Esophagus muscularis mucosa (tissue), 4 donors: ENCODE measurements around the gene ATIC. TPM values are rescaled to one million over a fixed set of nuclear protein-coding genes. Genes with fewer than 3 reads are reported as not detected.

Experiments
- DNase-seq: peaks from one replicate; pipeline ENCODE4 v3.0.0-alpha.2; 2017; ENCODE audit errors: extremely low spot score
- H3K27ac ChIP-seq, 4 donors: fragments of 200-600 bp; sonication (generic); replicated peaks in 1 of 4; 1 replicate in 3 of 4; 2 replicates in 1 of 4; pipeline ENCODE4 v1.5.1; 2016 to 2019; ENCODE audit warnings: mild to moderate bottlenecking in 1 of 4
- H3K27me3 ChIP-seq, 4 donors: fragments of 200-600 bp; sonication (generic); one replicate each; pipeline versions ENCODE4 v1.5.1 to v1.6.0; 2016 to 2019
- H3K36me3 ChIP-seq, 4 donors: fragments of 200-600 bp; sonication (generic); one replicate each; pipeline ENCODE4 v1.5.1; 2016 to 2019
- H3K4me1 ChIP-seq, 4 donors: fragments of 200-600 bp; sonication (generic); one replicate each; pipeline ENCODE4 v1.5.1; 2016 to 2019
- H3K4me3 ChIP-seq, 4 donors: fragments of 200-600 bp; sonication (generic); 1 replicate in 2 of 4; 2 replicates in 2 of 4; pipeline ENCODE4 v1.5.1; 2016 to 2019; ENCODE audit warnings: mild to moderate bottlenecking in 4 of 4, moderate library complexity in 1 of 4
- H3K9me3 ChIP-seq, 4 donors: fragments of 200-600 bp; sonication (generic); 1 replicate in 3 of 4; 2 replicates in 1 of 4; pipeline ENCODE4 v1.5.1; 2016 to 2019
- EP300 ChIP-seq: sonication (generic); formaldehyde crosslinking; IDR thresholded peaks from one replicate; pipeline ENCODE4 v1.6.1; 2017; ENCODE audit warnings: antibody characterized with exemption
- POLR2A ChIP-seq: fragments of 450-650 bp; IDR thresholded peaks from one replicate; pipeline ENCODE4 v1.6.1; 2017; ENCODE audit warnings: antibody characterized with exemption, moderate library complexity, mild to moderate bottlenecking, low read depth
- POLR2AphosphoS5 ChIP-seq, 2 donors: sonication (generic); formaldehyde crosslinking; IDR thresholded peaks; one replicate each; pipeline ENCODE4 v1.6.1; 2017; ENCODE audit warnings: antibody characterized with exemption in 2 of 2
- WGBS: methylation state at CpG from one replicate; pipeline ENCODE4 v1.1.5; 2018; 5-methylcytosine and 5-hydroxymethylcytosine counted together
- intact Hi-C: fragments of 100-400 bp; cut with DNase I; formaldehyde crosslinking; loops from one replicate; pipeline ENCODE4 v1.15.1; 2023
- total RNA-seq, 4 donors: library from RNA; depleted of rRNA; stranded (reverse); fragments of >200 nt; gene quantifications; one replicate each; pipeline versions ENCODE4 v1.1.0 to v1.2.1, GENCODE V29; 2016
- TF ChIP-seq, protein P1 (sequence below), 3 experiments: fragments of 200-600 bp in 2 of 3; fragments of 450-650 bp in 1 of 3; sonication (generic) in 2 of 3; IDR thresholded peaks; one replicate each; pipeline ENCODE4 v1.5.1; 2017 to 2019; ENCODE audit warnings: antibody characterized with exemption in 3 of 3, mild to moderate bottlenecking in 2 of 3, moderate library complexity in 1 of 3

ATIC gene
- total RNA-seq, 4 donors from 2014 or later, result 29.1 to 50.8 (median 34.4) TPM

DNA sequence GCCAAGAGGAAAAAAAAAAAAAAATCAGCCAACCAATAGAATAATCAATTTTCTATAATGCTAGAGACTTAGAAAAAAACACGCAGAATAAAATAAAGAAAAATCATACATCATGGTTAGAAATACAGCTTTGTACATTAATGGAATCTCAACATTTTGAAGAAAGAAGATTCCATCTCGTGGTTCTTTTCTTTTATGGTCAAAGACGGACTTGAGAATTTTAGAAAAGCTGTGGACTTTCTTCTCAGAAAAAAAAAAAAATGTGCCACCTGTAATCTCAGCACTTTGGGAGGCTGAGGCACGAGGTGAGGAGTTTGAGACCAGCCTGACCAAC, 41.8 kb upstream of the ATIC start:
- Histone ChIP-seq H3K36me3 (no peaks in the 10 kb centered on the region), H3K4me3 (no peak overlapping the region), H3K27ac (no peak overlapping the region), H3K27me3 (no peaks in the 10 kb centered on the region), H3K9me3 (no peaks in the 10 kb centered on the region), H3K4me1 (peaks cover 0 to 4% (median 0%) of the 10 kb centered on the region in 4 donors)
- TF ChIP-seq EP300, result no peak
- no peak for TF ChIP-seq POLR2A
- TF ChIP-seq, protein P1, sequence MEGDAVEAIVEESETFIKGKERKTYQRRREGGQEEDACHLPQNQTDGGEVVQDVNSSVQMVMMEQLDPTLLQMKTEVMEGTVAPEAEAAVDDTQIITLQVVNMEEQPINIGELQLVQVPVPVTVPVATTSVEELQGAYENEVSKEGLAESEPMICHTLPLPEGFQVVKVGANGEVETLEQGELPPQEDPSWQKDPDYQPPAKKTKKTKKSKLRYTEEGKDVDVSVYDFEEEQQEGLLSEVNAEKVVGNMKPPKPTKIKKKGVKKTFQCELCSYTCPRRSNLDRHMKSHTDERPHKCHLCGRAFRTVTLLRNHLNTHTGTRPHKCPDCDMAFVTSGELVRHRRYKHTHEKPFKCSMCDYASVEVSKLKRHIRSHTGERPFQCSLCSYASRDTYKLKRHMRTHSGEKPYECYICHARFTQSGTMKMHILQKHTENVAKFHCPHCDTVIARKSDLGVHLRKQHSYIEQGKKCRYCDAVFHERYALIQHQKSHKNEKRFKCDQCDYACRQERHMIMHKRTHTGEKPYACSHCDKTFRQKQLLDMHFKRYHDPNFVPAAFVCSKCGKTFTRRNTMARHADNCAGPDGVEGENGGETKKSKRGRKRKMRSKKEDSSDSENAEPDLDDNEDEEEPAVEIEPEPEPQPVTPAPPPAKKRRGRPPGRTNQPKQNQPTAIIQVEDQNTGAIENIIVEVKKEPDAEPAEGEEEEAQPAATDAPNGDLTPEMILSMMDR (IDR thresholded peaks at IDR 0.05), result no peak
- TF ChIP-seq POLR2AphosphoS5 (IDR thresholded peaks at IDR 0.05), result no peak
- 66% methylated on average over 4 of the region's 4 CpGs for WGBS
- no peak for DNase-seq
- intact Hi-C loops, result no loop called here

- no peaks in the 10 kb centered on the region for H3K36me3 ChIP-seq
- no peak for TF ChIP-seq POLR2A
- TF ChIP-seq EP300, result no peak
- TF ChIP-seq POLR2AphosphoS5 (IDR thresholded peaks at IDR 0.05), result no peak
- TF ChIP-seq, protein P1 (IDR thresholded peaks at IDR 0.05), result no peak
- DNase-seq, result no peak
- H3K9me3 ChIP-seq, result no peaks in the 10 kb centered on the region
- no peaks in the 10 kb centered on the region for H3K27me3 ChIP-seq
- intact Hi-C loops, result no loop called here
- peaks cover 0 to 4% (median 0%) of the 10 kb centered on the region in 4 donors for H3K4me1 ChIP-seq
- H3K4me3 ChIP-seq, result no peak overlapping the region
- no peak overlapping the region for H3K27ac ChIP-seq
- 97% methylated on average over 2 of the region's 2 CpGs for WGBS
These were observed 40.4 kb upstream of the ATIC start for GRCh38 chr2:215271446-215271845.

- no peak overlapping the region for H3K27ac ChIP-seq
- 83% methylated on average over 3 of the region's 3 CpGs for WGBS
- no peaks in the 10 kb centered on the region for H3K9me3 ChIP-seq
- DNase-seq, result no peak
- TF ChIP-seq POLR2A, result no peak
- TF ChIP-seq, protein P1 (IDR thresholded peaks at IDR 0.05), result no peak
- intact Hi-C loops, result no loop called here
- H3K27me3 ChIP-seq, result no peaks in the 10 kb centered on the region
- H3K36me3 ChIP-seq, result no peaks in the 10 kb centered on the region
- H3K4me3 ChIP-seq, result no peak overlapping the region
- H3K4me1 ChIP-seq, result peaks cover 0 to 4% (median 0%) of the 10 kb centered on the region in 4 donors
These were observed 38.9 kb upstream of the ATIC start for GRCh38 chr2:215272918-215273317.

DNA sequence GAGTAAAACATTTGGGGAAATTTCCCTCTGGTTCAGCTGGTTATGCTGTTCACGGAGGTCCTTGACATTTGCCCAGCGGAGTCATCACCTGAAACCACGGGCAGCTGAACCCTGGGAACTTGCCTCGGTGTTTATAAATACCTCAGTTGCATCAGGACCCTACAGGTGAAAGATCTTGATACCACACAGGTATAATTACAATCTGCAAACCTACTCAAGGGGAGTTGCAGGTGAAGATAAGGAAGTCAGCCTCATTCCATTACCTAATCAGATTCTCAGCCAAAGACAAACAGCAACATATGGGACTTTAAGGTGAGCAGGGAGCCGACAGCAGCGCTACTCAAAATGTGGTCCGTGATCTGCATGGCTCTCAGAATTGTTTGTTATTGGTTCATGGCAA, 37.0 kb upstream of the ATIC start:
- no peaks in the 10 kb centered on the region for H3K27me3 ChIP-seq
- no peaks in the 10 kb centered on the region for H3K9me3 ChIP-seq
- intact Hi-C loops, result no loop called here
- H3K36me3 ChIP-seq, result no peaks in the 10 kb centered on the region
- 76% methylated on average over 7 of the region's 7 CpGs for WGBS
- TF ChIP-seq, protein P1 (IDR thresholded peaks at IDR 0.05), result no peak
- TF ChIP-seq POLR2AphosphoS5 (IDR thresholded peaks at IDR 0.05), result no peak
- TF ChIP-seq POLR2A, result no peak
- TF ChIP-seq EP300, result no peak
- no peaks in the 10 kb centered on the region for H3K4me1 ChIP-seq
- H3K4me3 ChIP-seq, result no peak overlapping the region
- no peak overlapping the region for H3K27ac ChIP-seq
- DNase-seq, result no peak

GRCh38 chr2:215275824-215276223, 36.0 kb upstream of the ATIC start:
- no peaks in the 10 kb centered on the region for H3K9me3 ChIP-seq
- intact Hi-C loops, result no loop called here
- no peaks in the 10 kb centered on the region for H3K27me3 ChIP-seq
- no peak overlapping the region for H3K27ac ChIP-seq
- H3K36me3 ChIP-seq, result no peaks in the 10 kb centered on the region
- no peaks in the 10 kb centered on the region for H3K4me1 ChIP-seq
- no peak for DNase-seq
- H3K4me3 ChIP-seq, result no peak overlapping the region
- TF ChIP-seq, protein P1 (IDR thresholded peaks at IDR 0.05), result no peak
- TF ChIP-seq EP300 (no peak), POLR2AphosphoS5 (IDR thresholded peaks at IDR 0.05) (no peak), POLR2A (no peak)
- WGBS, result 95% methylated on average over 4 of the region's 4 CpGs
